ENCODE data around the gene CBFA2T3.

CBFA2T3 gene

DNA sequence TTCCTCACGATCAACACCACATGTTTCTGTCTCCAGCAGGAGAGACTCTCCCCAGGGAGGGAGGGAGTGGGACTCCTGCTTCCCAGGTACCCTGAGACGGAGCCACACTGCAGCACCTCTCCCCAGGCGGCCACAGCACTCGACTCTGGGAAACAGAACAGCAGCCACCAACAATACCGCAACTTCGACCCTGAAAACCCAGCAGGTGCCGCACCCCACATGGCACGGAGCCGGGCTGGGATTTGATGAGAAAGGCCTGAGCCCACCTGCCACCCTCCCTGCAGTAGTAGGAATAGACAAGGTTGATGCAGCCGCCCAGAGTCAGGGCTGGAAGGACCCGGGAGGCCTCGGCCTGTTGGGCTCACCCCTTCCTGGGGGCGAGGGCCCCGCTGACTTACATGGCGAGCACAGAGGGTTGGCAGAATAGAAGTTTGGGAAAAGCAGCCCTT, 134.7 kb downstream of the CBFA2T3 start:
- no peak for DNase-seq (ENCODE audit: low read depth in 4 of 4, low spot score in 1 of 4)

DNA sequence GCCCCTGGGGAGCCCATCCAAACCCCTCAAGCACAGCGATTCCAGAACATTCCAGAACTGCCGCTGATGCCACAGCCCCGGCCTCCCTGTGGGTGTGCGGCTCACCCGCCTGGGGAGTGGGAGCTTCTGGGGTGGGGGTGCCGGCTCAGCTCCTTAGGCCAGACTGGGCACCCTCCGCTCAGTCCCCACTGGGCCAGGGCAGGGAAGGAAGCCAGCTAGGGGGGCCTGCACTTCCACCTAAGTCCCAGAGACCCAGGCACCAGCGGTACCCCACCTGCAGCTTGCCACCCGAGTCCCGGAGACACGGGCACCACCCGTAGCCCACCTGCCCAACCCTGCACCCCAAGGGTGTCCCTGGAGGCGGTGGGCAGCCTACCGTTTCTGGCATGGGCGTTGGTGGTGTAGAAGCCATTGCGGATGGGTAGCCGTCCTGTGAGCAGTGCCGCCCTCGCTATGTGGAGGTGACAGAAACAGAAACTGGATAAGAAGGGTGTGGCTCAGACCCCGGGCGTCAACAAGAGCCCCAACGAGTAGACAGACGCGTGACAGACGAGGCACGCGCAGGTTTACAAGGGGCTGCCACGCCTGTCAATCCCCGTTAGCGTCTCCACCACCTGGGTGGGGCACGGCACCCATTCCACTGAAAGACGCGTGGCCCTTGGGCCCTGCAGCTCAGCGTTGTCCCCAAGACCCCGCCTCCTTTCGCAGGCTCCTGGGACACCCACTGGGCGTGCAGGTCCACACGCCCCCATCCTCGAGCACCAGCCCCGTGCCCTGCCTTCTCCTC, 135.3 kb downstream of the CBFA2T3 start:
- DNase-seq (ENCODE audit: low read depth in 4 of 4, low spot score in 1 of 4), result no peak

DNA sequence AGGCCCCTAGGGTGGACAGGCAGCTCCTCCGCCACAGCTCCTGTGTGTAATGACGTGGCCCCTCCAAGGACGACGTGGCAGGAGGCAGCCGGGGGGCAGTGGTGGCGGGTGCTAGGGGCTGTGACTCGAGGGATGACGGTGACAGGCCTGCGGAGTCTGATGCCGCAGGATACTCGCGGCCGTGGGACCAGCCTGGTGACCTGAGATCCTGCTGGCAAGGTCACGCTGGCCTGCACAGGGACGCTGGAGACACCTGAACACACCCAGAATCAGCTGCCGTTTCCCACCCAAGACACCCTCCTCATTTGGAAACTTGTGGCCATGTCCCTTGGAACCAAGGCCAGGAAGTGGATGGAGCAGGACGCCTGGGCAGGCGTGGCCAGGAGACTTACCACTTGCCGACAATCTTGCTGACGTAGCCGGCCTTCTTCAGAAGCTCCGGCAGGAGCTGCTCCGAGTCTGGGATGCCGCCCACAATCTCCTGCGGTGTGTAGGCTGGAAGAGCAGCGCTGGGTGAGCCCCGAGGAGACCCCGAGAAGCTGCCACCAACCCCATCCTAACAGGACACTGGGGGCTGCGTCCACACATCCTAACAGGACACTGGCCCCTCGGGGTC, 136.3 kb downstream of the CBFA2T3 start:
- no peak for DNase-seq (ENCODE audit: low read depth in 4 of 4, low spot score in 1 of 4)

DNA sequence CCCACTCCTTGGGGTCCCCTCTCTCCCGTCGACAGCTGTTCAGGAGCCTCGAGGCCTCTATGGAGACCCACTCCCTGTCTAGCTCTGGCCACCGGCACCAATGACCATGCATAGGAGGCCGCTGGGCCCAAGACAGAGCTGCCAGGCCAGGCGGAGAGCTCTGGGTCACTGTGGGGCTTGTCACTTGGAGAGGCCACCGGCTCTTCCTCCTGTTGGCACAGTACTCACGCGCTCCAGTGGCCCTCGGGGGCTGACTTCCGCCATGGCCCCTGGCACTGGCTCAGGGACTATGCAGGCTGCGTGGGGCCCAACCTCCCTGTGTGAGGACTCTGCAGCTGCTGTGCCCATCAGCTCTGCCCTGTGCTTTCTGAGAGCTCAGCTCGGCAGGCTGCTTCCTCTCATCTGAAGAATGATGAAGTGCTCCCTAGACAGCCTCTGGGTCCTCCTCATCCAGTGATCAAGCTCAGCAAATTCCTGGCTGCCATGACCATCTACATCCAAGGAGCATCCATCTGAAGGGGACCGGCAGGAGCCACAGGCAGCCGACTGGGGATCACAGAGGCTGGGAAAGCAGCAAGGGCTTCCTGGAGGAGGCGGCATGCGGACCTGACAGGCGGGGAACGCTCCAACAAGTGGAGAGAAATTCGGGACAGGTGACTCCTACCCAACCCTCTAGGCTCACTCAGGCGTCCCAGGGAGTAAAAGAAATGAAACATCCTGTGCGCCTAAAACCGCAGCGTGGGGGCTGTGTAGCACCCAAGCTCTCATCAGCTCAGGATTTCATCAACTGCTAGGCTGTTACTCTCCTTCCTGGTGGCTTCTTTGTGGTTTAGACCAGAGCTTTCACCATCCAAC, 137.0 kb downstream of the CBFA2T3 start:
- DNase-seq (ENCODE audit: low read depth in 4 of 4, low spot score in 1 of 4), result no peak

DNA sequence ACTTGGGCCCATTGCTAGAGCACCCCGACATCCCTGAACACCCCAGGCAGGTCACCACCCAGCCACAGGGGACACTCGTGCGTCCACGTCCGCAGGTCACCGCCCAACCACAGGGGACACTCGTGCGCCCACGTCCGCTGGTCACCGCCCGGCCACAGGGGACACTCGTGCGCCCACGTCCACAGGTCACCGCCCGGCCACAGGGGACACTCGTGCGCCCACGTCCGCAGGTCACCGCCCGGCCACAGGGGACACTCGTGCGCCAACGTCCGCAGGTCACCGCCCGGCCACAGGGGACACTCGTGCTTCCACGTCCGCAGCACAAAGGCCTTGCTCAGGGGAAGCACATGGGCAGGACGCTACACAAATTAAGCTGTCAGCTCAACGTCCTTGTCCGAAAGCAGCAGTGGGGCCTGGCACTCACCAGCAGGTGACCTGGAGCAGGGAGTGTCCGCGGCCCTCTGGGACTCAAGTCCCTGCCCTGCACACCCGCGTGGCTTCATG, 137.9 kb downstream of the CBFA2T3 start:
- DNase-seq (ENCODE audit: low read depth in 4 of 4, low spot score in 1 of 4), result no peak

DNA sequence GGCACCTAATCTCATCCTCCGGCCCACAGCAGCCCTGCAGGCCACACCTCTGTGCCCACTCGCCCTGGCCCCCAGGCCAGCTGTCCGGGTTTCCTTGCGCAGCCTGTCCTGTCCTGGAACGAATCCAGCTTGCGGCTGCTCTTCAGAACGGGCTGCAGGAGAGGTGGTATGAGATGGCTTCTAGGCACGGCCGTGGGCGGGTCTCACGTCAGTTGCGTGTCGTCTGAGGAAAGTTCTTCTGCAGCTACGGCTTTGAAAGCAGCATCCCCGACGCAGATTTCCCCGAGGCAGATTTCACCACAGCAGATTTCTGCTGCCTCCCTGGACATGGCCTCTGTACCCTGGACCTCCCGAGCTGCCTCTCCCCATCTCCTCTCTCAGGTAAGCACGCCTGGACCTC, 138.4 kb downstream of the CBFA2T3 start:
- DNase-seq (ENCODE audit: low read depth in 4 of 4, low spot score in 1 of 4), result no peak

DNA sequence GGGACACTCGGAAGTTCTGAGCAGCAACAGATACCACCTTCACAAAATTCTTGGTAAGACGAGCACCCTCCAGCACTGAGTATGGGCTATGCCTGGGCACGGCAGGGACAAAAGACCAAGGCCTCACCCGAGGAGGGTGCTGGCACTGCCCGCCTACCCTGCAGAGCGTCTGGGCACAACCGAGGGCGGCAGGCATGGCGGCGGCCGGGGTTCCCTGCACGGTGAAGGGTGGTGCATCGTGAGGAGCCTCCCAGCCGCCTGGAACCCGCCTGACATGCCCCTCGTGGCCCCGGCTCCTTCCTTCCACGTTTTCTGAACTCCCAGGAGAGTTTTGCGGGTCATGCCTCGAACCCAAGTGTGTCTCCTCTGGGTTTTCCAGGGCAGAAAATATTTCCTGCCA, 139.2 kb downstream of the CBFA2T3 start:
- DNase-seq (ENCODE audit: low read depth in 4 of 4, low spot score in 1 of 4), result no peak

DNA sequence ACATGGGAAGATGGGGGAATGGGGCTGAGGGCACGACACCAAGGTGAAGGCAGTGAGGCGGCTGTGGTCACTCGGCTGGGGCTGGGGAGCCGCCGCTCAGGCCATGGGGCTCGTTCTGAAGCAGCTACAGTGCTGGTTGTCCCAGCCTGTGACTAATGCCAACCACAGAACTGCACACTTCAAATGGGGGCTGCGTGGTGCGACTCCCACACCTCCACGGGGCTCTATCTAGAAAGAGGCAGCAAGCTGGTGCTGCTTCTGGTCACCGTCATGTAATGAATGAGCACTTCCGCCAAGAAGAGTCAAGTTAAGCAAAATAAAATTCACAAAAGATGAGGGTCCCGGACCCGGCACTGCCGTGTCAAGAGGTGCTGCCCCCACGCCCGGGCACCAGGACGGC, 140.2 kb downstream of the CBFA2T3 start:
- DNase-seq (ENCODE audit: low read depth in 4 of 4, low spot score in 1 of 4), result no peak

DNA sequence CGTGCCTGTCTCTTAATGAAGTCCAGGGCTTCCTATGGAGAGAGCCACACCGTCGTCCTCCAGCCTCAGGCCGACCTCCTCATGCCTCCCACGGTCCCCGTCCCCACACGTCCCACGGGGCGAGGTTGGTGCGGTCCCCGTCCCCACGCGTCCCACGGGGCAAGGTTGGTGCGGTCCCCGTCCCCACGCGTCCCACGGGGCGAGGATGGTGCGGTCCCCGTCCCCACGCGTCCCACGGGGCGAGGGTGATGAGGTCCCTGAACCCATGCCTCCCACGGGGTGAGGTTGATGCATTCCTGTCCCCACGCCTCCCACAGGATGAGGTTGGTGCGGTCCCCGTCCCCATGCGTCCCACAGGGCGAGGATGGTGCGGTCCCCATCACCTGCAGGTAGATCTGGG, 141.2 kb downstream of the CBFA2T3 start:
- no peak for DNase-seq (ENCODE audit: low read depth in 4 of 4, low spot score in 1 of 4)

DNA sequence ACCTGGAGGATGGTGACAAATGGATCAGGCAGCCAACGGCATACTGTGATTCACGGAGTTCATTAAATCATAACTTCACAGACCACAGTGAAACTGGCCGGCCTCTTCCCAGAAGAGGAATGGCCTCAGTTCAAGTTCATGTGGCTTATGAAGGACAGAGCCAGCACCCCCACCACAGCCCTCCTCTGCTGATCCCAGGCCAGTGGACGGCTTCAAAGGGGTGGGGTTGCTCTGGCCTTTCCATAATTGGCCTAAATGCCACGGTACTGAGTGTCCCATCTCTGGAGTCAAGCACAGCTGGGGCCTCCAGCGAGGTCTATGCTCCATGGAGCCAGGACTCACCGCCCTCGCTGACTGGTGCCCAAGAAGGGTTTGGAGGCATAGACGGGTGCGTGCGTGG, 141.6 kb downstream of the CBFA2T3 start:
- DNase-seq (ENCODE audit: low read depth in 4 of 4, low spot score in 1 of 4), result no peak

DNA sequence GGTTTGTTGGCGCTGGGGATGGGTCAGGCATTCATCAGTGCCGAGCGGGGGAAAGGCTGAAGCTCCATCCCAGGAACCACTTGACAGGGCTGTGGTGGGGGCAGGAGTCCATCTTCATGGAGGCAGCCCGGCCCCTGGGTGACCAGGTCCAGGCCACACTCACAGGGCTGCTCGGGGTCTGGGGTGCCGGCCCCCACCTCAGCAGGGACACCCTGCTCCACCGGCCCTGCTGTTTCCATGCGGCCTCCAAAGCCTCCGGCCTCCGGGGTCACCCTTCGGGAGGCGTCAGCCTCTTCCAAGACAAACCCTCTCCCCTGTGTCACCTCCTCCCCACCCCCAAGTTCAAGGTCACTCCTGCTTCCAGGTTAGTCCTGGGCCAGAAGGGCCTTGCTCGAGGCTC, 142.3 kb downstream of the CBFA2T3 start:
- DNase-seq (ENCODE audit: low read depth in 4 of 4, low spot score in 1 of 4), result no peak

DNA sequence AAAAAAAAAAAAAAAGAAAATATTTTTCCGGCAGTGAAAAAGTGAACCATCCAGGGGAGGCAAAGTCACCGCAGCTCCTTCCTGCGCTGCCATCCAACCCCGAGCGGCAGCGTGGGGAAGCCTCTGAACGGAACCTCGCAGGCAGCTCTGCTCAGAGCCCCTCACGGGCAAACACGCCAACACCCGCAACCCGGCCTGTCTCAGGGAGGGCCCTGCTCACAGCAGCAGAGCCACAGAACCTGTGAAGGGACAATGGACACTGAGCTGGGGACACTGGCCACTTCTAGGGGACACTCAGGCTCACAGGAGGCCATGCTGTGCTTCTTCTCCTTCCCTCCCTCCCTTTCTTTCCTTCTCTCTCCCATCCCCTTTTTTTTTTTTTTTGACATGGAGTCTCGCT, 143.9 kb downstream of the CBFA2T3 start:
- DNase-seq (ENCODE audit: low read depth in 4 of 4, low spot score in 1 of 4), result no peak

DNA sequence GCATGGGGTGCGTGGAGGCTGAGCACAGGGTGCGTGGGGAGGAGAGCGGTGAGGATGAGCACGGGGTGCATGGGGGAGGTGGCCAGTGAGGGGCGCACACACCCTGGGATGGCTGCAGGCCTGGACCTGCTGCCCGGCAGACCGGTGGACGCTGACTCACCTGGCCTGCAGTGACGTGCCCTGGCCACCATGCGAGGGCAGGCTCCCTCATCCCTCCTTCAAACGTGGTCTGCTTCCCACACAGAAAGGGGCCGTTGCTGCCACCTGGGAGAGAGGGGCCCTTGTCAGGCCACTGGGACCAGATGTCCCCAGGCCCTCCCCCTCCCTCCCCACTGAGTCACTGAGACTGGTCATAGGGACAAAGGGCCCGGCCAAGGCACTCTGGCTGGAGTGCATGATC, 145.2 kb downstream of the CBFA2T3 start:
- no peak for DNase-seq (ENCODE audit: low read depth in 4 of 4, low spot score in 1 of 4)

DNA sequence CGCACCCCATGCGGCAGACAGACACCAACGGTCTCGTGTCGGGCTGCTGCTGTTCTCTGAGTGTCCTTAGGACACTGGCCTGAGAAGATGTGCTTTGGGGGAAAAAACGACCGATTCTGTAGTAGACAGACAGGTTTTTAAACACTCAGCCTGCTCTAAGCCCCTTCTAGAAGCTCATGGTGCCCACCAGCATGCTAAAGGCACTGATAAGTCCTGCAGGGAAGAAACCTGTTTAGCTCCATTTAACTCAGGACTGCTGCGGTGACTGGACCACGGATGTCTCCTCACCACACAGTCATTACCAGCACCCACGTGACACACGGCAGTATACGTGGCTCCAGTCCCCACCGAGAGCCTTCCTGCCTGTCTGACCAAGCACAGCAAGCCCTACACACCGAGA, 146.2 kb downstream of the CBFA2T3 start:
- DNase-seq (ENCODE audit: low read depth in 4 of 4, low spot score in 1 of 4), result no peak

DNA sequence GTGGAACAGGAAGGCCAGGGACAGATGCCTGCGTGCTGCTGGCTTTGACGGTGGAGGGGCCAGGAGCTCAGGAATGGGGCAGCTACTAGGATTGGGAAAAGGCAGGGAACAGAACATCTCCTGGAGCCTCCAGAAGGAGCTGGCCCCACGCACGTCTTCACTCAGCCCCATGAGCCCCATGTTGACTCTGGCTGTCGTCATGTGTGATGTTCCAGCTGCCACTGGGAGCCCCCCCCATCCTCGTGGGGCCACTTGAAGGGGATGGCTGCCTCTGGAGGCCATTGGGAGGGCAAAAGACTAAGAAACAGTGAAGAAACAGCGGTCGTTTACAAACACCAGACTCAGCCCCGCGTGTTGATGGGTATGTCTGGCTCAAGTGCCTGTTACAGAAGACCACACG, 146.7 kb downstream of the CBFA2T3 start:
- no peak for DNase-seq (ENCODE audit: low read depth in 4 of 4, low spot score in 1 of 4)

DNA sequence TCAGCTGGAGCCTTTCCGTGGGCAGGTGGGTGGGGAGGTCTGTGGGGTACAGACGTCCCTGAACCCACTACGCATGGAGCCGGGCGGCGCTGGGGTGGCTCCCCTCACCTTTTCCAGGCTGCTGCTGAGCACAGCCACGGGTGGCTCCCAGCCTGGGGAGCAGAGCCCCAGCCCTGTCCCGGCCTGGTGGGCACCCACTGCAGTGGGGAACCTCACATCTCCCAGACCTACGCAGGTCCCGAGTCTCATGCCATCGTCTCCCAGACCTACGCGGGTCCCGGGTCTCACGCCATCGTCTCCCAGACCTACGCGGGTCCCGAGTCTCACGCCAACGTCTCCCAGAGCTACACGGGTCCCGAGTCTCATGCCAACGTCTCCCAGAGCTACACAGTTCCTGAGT, 148.3 kb downstream of the CBFA2T3 start:
- DNase-seq (ENCODE audit: low read depth in 4 of 4, low spot score in 1 of 4), result no peak

DNA sequence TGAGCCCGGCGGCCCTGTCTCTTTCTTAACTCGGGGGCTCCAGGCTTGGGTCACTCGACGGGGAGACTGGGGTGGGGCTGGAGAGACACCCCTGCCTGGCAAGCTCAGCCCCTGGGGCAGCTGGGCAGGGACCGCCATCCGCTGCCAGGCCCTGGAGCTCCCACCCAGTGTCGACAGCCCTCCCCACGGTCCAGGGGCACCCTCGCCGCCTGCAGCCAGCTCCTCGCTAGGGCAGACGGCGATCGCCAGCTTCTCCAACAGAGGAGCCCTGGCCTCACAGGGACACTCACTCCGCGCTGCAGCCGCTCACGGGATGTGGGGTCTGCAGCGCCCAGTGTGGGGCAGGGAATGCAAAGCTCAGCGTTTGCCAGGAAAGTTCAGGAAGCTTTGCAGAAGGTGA, 149.3 kb downstream of the CBFA2T3 start:
- DNase-seq (ENCODE audit: low read depth in 4 of 4, low spot score in 1 of 4), result no peak

DNA sequence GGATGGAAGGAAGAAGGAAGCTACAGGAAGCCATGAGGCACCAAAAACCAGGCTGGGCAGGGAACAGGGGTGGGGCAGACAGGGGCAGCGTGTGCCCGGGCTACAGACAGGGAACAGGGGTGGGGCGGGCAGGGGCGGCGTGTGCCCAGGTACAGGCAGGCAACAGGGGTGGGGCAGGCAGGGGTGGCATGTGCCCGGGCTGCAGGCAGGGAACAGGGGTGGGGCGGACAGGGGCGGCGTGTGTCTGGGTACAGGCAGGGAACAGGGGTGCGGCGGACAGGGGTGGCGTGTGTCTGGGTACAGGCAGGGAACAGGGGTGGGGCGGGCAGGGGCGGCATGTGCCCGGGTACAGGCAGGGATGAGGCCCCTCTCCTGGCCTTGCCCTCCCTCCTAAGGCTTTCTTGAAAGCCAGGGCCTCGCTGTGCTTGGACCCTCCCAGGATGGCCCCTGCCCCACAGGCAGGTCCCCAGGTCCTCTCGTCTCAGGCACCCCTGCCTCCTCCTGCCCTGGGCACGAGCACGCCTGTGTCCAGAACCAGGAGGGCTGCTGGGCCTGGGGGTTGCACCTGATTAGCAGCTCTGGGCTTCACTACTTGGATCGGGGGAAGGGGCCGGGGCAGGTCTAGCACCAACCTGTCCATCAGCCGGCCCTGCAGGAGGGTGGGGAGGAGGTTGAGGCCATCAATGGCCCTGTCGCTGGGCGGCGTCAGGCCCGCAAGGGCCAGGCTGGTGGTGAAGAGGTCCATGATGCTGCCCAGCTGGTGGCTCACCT, 150.8 kb downstream of the CBFA2T3 start:
- DNase-seq (ENCODE audit: low read depth in 4 of 4, low spot score in 1 of 4), result no peak

DNA sequence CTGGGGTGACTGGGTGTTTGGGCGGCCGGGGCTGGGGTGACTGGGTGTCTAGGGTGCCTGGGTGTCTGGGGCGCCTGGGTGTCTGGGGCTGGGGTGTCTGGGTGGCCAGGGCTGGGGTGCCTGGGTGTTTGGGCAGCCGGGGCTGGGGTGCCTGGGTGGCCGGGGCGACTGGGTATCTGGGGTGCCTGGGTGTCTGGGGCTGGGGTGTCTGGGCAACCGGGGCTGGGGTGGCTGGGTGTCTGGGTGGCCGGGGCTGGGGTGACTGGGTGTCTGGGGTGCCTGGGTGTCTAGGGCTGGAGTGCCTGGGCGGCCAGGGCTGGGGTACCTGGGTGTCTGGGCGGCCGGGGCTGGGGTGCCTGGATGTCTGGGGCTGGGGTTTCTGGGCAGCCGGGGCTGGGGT, 151.9 kb downstream of the CBFA2T3 start:
- DNase-seq (ENCODE audit: low read depth in 4 of 4, low spot score in 1 of 4), result no peak

All from stimulated activated CD4-positive, alpha-beta T cell treated with anti-CD3 and anti-CD28 coated beads, Interleukin-1b, Interleukin-23, amount 100 ng/mL, for 24 hours (primary cell).